ENCODE data around the gene ASPN.
A peak's percentile ranks its signal among the peaks of the same experiment; 100 is the strongest.

Gene ASPN

GRCh38 chr9:92482329-92482728, at the start of gene ASPN:
Gene ASPN (minus strand): TSS chr9:92482506.
- no peak for DNase-seq (ENCODE audit: low spot score)
- Histone ChIP-seq H3K4me3 (peak within 1 kb of the TSS; percentile 62), H3K27ac (peak within 1 kb of the TSS; percentile 78 to 87)
- no peak for TF ChIP-seq CTCF (IDR thresholded peaks at IDR 0.05)

- no peak overlapping the region for H3K27ac ChIP-seq
- no peak for TF ChIP-seq CTCF (IDR thresholded peaks at IDR 0.05)
- no peak for DNase-seq (ENCODE audit: low spot score)
- no peak overlapping the region for H3K4me3 ChIP-seq
Observed at GRCh38 chr9:92530893-92531292, 48.6 kb upstream of the ASPN start.

GRCh38 chr9:92529124-92529523, 46.8 kb upstream of the ASPN start:
- Histone ChIP-seq H3K27ac (no peak overlapping the region), H3K4me3 (no peak overlapping the region)
- DNase-seq (ENCODE audit: low spot score): no peak
- TF ChIP-seq CTCF (IDR thresholded peaks at IDR 0.05): no peak

- H3K27ac ChIP-seq: no peak overlapping the region
- no peak for TF ChIP-seq CTCF (IDR thresholded peaks at IDR 0.05)
- H3K4me3 ChIP-seq: no peak overlapping the region
- no peak for DNase-seq (ENCODE audit: low spot score)
Observed at GRCh38 chr9:92528522-92528849, 46.2 kb upstream of the ASPN start.

- peak overlapping the region in 1 of 2 donors; percentile 9 for H3K27ac ChIP-seq
- TF ChIP-seq CTCF (IDR thresholded peaks at IDR 0.05): no peak
- H3K4me3 ChIP-seq: no peak overlapping the region
- DNase-seq (ENCODE audit: low spot score): no peak
Observed at GRCh38 chr9:92527832-92528521, 45.7 kb upstream of the ASPN start.

GRCh38 chr9:92527291-92527828, 45.1 kb upstream of the ASPN start:
- no peak overlapping the region for H3K4me3 ChIP-seq
- DNase-seq (ENCODE audit: low spot score): no peak
- H3K27ac ChIP-seq: peak overlapping the region in 1 of 2 donors; percentile 9
- no peak for TF ChIP-seq CTCF (IDR thresholded peaks at IDR 0.05)

GRCh38 chr9:92525306-92525705, 43.0 kb upstream of the ASPN start:
- DNase-seq (ENCODE audit: low spot score): no peak
- no peak for TF ChIP-seq CTCF (IDR thresholded peaks at IDR 0.05)
- Histone ChIP-seq H3K4me3 (no peak overlapping the region), H3K27ac (no peak overlapping the region)

Data from coronary artery (tissue), 2 donors.